ENCODE results near the gene ARHGAP20.

DNA sequence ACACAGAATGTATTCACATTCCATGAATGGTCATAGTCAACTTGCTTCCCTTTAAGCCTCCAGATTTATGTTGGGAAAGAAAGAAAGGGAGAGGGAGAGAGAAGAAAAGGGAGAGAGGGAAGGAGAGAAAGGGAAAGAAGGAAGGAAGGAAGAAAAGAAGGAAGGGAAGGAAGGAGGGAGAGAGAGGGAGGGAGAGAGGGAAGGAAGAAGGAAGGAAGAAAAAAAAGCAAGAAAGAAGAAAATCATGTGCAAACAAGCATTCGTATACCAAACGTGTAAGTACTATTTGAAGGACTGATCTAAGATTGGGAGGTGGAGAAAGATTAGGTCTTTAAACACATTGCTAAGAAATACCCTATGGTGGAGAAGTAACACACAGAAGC is 23.9 kb upstream of the ARHGAP20 start:
- TF ChIP-seq, protein P1, sequence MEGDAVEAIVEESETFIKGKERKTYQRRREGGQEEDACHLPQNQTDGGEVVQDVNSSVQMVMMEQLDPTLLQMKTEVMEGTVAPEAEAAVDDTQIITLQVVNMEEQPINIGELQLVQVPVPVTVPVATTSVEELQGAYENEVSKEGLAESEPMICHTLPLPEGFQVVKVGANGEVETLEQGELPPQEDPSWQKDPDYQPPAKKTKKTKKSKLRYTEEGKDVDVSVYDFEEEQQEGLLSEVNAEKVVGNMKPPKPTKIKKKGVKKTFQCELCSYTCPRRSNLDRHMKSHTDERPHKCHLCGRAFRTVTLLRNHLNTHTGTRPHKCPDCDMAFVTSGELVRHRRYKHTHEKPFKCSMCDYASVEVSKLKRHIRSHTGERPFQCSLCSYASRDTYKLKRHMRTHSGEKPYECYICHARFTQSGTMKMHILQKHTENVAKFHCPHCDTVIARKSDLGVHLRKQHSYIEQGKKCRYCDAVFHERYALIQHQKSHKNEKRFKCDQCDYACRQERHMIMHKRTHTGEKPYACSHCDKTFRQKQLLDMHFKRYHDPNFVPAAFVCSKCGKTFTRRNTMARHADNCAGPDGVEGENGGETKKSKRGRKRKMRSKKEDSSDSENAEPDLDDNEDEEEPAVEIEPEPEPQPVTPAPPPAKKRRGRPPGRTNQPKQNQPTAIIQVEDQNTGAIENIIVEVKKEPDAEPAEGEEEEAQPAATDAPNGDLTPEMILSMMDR (conservative IDR thresholded peaks at IDR 0.05 in 1 of 2, IDR thresholded peaks at IDR 0.05 in 1 of 2; ENCODE audit: low read depth in 1 of 2, low read length in 2 of 2), result no peak
- no peak for TF ChIP-seq EZH2 (IDR thresholded peaks at IDR 0.05; ENCODE audit: low read length, missing control alignments)

Measured in fibroblast of lung (primary cell).